ENCODE data around the gene KCNJ5.

The KCNJ5 gene

GRCh38 chr11:128942272-128942612, 51.1 kb downstream of the KCNJ5 start:
- no peak overlapping the region for H3K4me3 ChIP-seq (ENCODE audit: low read depth, low read length)
- POLR2A ChIA-PET: no interaction called here
- TF ChIP-seq, protein P1, sequence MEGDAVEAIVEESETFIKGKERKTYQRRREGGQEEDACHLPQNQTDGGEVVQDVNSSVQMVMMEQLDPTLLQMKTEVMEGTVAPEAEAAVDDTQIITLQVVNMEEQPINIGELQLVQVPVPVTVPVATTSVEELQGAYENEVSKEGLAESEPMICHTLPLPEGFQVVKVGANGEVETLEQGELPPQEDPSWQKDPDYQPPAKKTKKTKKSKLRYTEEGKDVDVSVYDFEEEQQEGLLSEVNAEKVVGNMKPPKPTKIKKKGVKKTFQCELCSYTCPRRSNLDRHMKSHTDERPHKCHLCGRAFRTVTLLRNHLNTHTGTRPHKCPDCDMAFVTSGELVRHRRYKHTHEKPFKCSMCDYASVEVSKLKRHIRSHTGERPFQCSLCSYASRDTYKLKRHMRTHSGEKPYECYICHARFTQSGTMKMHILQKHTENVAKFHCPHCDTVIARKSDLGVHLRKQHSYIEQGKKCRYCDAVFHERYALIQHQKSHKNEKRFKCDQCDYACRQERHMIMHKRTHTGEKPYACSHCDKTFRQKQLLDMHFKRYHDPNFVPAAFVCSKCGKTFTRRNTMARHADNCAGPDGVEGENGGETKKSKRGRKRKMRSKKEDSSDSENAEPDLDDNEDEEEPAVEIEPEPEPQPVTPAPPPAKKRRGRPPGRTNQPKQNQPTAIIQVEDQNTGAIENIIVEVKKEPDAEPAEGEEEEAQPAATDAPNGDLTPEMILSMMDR (IDR thresholded peaks at IDR 0.05; ENCODE audit: insufficient read depth, low read length, missing control alignments): no peak
- CTCF ChIA-PET: interaction anchor here (1.8 to 12.5 kb wide), 3 partner anchors 16 to 58 kb away, joined by 6 to 89 read pairs (median 16); no protein-coding TSS in a partner anchor
- no peak for DNase-seq (ENCODE audit: low read depth, low spot score)

DNA sequence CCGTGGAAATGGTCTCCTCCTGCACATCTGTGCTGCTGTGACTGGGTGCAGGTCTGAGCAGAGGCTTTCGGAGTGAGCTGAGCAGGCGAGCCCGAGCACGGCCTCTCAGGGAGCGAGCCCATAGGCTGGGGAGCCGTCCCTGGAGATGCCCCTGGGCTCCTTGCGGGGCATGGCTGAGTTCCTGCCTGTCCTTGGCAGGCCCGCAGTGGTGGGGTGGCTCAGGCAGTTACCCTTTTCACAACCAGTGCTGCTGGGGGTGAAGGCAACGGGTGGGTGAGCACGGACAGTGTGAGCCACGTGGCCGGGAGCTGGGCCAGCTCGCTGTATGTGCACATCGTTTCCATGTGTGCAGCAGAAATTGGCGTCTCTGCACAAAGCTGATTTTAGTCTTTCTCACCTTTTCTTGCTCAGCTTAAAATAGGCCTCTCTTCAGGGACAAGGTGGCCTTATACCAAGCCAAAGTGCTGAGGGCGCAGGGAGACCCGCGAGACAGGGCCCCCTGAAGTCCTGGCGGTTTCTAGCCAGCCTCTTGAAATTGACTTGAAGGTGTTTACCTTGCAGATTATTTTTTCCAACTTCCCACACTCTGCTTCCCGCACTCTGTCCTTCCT, 51.8 kb downstream of the KCNJ5 start, which contains the start of gene TP53AIP1:
TP53AIP1 (minus strand) TSS at position 55 of the 611 bp plus-strand sequence. CDS start 5,053 bp downstream, outside the sequence.
- CTCF ChIA-PET: interaction anchor here (3.5 to 12.5 kb wide), 2 partner anchors 15 to 58 kb away, joined by 16 to 89 read pairs; no protein-coding TSS in a partner anchor
- H3K4me3 ChIP-seq (ENCODE audit: low read depth, low read length): no peak within 1 kb of the TSS
- DNase-seq (ENCODE audit: low read depth, low spot score): no peak
- TF ChIP-seq, protein P1 (IDR thresholded peaks at IDR 0.05; ENCODE audit: insufficient read depth, low read length, missing control alignments): no peak
- POLR2A ChIA-PET: no interaction called here

- no peak for DNase-seq (ENCODE audit: low read depth, low spot score)
- CTCF ChIA-PET: interaction anchor here (3.5 to 12.5 kb wide), 2 partner anchors 15 to 59 kb away, joined by 16 to 89 read pairs; no protein-coding TSS in a partner anchor
- H3K4me3 ChIP-seq (ENCODE audit: low read depth, low read length): no peak overlapping the region
- POLR2A ChIA-PET: no interaction called here
- TF ChIP-seq, protein P1 (IDR thresholded peaks at IDR 0.05; ENCODE audit: insufficient read depth, low read length, missing control alignments): no peak
Observed at GRCh38 chr11:128943428-128943976, 52.3 kb downstream of the KCNJ5 start.

DNA sequence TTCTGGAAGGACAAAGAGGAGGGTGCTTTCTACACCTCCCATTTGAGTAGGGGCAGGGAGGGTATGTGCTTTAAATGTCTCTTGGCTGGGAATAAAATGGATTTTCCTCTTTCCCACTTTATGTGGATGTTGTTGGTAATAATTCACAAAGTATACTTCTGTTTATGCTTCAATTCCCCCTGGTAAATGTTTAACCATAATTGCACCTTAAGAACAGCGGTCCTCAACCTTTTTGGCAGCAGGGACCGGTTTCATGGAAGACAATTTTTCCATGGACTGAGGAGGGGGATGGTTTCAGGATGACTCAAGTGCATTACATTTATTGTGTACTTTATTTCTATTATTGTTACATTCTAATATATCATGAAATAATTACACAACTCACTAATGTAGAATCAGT, 55.5 kb downstream of the KCNJ5 start:
- DNase-seq (ENCODE audit: low read depth, low spot score): no peak
- TF ChIP-seq, protein P1 (IDR thresholded peaks at IDR 0.05; ENCODE audit: insufficient read depth, low read length, missing control alignments): no peak
- ChIA-PET CTCF (interaction anchor here (0.8 to 12.5 kb wide), 3 partner anchors 8 to 60 kb away, joined by 4 to 102 read pairs (median 89); no protein-coding TSS in a partner anchor), POLR2A (no interaction called here)
- H3K4me3 ChIP-seq (ENCODE audit: low read depth, low read length): no peak overlapping the region

DNA sequence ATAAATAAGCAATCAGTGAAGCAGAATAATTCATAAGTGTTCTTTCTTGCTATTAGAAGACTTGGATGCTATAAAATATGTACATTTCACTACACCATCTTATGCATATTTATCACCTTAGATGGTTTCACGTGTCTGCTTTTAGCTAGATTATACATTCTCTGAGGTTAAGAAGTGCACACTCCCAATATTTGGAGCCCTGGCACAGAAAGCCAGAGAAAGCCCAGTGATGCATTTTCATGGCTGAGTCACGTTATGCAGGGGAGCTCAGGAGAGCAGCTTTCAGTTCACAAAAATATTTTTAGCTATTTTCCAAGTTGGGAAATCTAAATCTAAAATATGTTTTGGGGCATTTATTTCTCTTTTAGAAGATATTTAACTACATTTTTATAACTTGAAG, 56.6 kb downstream of the KCNJ5 start:
- TF ChIP-seq, protein P1 (IDR thresholded peaks at IDR 0.05; ENCODE audit: insufficient read depth, low read length, missing control alignments): no peak
- POLR2A ChIA-PET: no interaction called here
- CTCF ChIA-PET: interaction anchor here (1.0 to 12.5 kb wide), 7 partner anchors 10 to 776 kb away, joined by 4 to 102 read pairs (median 9); no protein-coding TSS in a partner anchor
- H3K4me3 ChIP-seq (ENCODE audit: low read depth, low read length): no peak overlapping the region
- DNase-seq (ENCODE audit: low read depth, low spot score): no peak

DNA sequence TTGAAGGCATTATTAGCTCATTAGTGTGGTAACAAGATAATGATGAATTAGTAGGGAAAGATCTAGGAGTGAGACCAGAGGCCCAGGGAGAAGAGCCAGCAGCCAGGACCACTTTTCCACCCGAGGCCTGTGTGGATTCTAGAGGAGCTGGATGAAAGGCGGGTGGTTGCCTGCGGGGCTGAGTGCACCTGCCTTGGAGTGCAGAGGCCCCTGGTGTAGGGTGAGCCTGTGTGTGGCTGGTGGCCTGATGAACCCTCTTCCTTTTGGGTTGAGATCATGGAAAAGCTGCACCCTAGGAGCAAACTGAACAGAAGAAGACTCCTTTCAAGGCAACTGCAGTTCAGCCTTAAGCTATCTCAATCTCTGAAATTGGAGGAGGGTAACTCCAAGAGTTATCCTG, 57.4 kb downstream of the KCNJ5 start:
- POLR2A ChIA-PET: no interaction called here

More for the DNA sequence above, 57.4 kb downstream of the KCNJ5 start:
- no peak overlapping the region for H3K4me3 ChIP-seq (ENCODE audit: low read depth, low read length)
- TF ChIP-seq, protein P1 (IDR thresholded peaks at IDR 0.05; ENCODE audit: insufficient read depth, low read length, missing control alignments): no peak
- no peak for DNase-seq (ENCODE audit: low read depth, low spot score)
- CTCF ChIA-PET: interaction anchor here (0.7 to 12.5 kb wide), 10 partner anchors 8 to 777 kb away, joined by 3 to 102 read pairs (median 6); no protein-coding TSS in a partner anchor
